Right ventricle myocardium superior (tissue), 1 donor: ENCODE data around the gene MUSTN1. TPM values are rescaled to one million over a fixed set of nuclear protein-coding genes. Genes with fewer than 3 reads are reported as not detected.

Experiments
- ATAC-seq: fragments of 200-7000 bp; cut with Tn5 transposase; one replicate; pipeline ENCODE4 v1.9.1; 2020; ENCODE audit warnings: mild to moderate bottlenecking; ENCODE audit not compliant: poor library complexity
- DNase-seq: peaks from one replicate; pipeline ENCODE4 v3.0.0-alpha.2; 2020
- intact Hi-C: fragments of 100-400 bp; cut with DNase I; formaldehyde crosslinking; loops from one replicate; pipeline ENCODE4 v1.11.2; 2022
- total RNA-seq: library from RNA; stranded (reverse); fragmentation: NEBNext Ultra II Directional; extraction: Animal tissue kit (Norgen Biotek cat#: 25700); gene quantifications from one replicate; pipeline ENCODE4 v1.2.1, GENCODE V29; 2021
- donor health status: DM: no; HTN: yes; CAD: no; lungs with severe emphysema.

Gene MUSTN1
- total RNA-seq, 1 donor from 2014 or later, result 17.8 TPM

DNA sequence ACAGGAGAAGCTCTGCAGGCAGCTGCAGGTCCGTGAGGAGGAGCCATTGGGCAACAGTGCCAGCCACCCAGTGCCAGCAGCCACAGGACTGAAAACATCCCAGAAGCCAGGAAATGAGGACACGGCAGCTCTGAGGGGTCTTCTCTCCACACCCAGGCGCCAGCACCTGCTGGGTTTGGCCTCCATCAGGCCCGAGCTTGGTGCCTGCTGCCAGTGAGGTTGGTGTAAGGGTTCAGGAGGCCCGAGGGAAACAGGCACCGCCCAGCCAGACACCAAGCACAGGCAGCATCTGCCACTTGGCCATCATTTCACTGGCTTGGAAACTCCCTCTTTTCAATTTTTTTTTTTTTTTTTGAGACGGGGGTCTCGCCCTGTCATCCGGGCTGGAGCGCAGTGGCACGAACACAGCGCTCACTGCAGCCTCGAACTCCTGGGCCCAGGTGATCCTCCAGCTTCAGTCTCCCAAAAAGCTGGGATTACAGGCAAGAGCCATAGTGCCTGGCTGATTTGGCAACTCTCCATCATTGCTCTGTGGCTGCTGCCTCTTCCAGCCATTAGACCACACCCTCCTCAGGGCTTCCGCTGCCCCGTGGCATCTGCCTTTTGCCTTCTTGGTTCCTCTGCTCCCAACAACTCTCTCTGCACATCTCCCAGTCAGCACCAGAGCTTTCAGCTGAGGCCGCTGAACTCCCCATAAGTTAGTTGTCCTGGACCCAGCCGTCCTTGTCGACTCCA is 41.7 kb downstream of the MUSTN1 start:
- no peak for DNase-seq
- ATAC-seq, result no peak
- intact Hi-C loops, result no loop called here

DNA sequence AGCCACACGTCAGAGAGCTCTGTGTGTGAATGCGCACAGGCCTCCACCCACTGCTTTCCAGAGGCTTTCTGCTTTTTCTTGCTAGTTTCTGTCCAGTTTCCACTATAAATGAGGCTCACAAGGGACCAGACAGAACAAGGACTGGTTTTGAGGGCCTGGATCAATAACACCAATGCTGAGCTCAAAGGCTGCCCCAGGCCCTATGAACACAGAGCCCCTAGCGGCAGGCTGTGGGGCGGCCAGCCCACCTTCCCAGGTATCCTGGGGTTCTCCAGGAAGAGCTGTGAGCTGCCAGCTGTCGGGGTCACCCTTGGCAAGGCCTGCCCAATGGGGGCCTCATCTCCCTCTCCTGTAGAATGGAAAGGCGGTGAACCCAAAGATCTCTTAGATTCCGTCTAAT is 42.4 kb downstream of the MUSTN1 start:
- ATAC-seq, result no peak
- intact Hi-C loops, result no loop called here
- no peak for DNase-seq

DNA sequence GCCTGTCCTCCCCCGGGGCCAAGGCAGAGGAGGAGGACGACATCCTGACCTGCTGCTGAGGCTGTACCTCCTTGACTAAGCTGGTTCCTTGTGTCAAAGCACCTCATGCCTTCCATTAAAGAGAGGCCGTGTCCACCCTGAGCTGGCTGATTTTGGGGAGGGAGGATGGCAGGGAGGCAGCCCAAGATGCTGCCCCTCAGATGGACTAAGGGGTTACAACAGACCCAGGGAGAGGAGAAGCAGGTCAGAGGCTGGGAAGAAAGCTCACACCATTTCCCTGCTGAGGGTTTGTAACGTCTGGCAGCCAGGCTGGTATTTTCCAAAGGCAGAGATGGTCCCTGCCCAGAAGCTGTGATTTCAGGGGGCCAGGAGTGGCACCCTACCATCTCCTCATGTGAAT is 42.9 kb downstream of the MUSTN1 start:
- intact Hi-C loops, result no loop called here
- DNase-seq (no peak), ATAC-seq (no peak)

DNA sequence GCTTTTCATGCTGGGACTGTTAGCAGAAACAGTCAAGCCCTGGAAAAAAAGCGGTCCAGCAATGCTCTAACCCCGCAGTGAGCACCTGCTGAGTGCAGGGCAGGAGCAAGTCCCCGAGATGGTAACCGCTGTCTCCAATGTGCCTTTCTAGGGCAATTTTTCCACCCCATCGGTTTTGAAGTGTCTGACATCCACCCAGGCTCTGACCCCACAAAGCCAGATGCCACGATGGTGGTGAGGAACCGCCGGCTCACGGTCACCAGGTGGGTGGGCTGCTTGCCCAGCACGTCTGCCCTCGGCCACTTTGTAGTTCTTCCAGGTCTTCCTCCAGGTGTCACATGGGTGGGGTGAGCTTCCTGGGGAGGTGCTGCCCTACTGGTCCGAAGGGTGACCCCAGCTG is 43.5 kb downstream of the MUSTN1 start:
- intact Hi-C loops, result no loop called here
- DNase-seq (no peak), ATAC-seq (no peak)

DNA sequence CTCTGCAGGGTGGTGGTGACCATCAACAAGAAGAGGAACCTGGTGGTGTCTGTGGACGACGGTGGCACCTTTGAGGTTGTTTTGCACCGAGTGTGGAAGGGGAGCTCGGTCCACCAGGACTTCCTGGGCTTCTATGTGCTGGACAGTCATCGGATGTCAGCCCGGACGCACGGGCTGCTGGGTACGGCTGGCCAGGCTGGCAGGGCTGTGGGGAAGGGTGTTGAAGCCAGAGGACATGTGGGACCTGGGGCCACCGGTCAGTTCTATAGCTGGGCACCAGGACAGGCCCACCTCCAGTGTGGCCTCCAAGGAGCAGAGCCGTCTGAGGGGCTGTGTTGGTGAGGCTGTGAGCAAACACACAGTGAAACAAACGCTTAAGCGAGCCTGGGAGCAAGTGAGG is 44.1 kb downstream of the MUSTN1 start:
- DNase-seq, result no peak

DNA sequence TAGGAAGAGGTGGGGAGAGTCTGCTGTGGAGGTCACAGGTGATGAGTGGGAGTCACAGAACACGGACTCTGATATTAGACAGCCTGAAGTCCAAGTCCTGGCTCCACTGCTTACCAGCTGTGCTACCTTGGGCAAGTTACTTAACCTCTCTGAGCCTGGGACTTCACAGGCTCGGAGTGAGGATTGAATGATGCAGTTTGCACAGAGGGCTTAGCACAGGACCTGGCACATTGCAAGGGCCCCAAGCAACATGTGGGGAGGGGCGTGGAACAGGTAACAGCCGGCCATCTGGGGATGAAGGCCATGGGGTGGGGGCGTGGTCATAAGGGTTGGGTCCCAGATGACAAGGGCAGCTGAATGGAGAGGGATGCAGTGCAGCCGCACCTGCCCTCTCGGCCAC is 44.5 kb downstream of the MUSTN1 start:
- intact Hi-C loops, result no loop called here
- no peak for ATAC-seq
- DNase-seq, result no peak

More for the DNA sequence above, 44.1 kb downstream of the MUSTN1 start:
- intact Hi-C loops, result no loop called here
- ATAC-seq, result no peak

DNA sequence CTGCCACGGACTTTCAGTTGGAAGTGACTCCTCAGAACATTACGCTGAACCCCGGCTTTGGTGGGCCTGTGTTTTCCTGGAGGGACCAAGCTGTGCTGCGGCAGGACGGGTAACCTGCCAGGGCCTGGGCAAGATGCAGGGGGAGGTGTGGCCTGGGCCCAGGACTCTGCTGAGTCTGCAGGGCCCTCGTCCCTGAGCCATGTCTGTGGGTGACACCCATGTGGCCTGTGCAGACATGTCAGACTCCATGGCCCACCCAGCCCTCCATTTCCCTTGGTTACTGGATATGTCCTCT is 45.1 kb downstream of the MUSTN1 start:
- ATAC-seq (no peak), DNase-seq (no peak)
- intact Hi-C loops, result no loop called here

DNA sequence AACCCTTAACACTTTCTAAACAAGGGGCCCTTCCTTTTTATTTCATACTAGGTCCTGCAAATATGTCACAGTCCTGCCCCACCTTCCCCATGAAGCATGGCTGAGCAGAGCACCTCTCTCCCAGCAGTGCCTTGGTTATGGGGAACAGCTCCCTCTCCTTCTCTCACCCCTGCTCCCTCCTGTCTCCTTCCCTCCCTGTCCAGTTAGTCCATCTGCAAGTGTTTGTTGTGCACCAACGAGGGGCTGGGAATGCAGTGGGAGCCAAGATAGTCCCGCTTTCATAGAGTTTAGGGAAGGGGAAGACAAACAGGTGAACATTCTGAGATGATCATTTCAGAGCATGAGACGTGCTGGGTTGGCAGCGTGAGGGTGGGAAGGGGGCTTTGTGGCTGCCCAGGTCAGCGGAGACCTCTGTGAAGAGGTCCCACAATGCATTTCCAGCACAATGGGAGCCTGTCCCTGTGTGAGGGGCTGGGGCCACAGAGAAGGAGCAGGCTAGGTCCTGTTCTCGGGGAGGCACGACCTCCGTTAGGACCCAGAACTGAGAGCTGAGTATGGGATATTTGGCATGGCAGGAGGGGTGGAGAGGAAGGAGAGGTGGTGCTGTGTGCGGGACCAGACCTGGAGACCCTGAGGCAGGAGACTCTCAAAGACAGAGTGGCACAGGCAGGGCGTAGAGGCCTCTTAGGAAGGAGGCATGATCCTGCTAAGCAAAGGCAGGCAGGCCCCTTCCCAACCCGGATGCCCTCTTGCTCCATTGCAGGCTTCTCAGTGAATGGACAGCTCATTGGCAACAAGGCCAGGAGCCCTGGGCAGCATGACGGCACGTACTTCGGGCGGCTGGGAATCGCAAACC is 45.7 kb downstream of the MUSTN1 start:
- ATAC-seq, result no peak
- DNase-seq, result no peak
- intact Hi-C loops, result no loop called here

DNA sequence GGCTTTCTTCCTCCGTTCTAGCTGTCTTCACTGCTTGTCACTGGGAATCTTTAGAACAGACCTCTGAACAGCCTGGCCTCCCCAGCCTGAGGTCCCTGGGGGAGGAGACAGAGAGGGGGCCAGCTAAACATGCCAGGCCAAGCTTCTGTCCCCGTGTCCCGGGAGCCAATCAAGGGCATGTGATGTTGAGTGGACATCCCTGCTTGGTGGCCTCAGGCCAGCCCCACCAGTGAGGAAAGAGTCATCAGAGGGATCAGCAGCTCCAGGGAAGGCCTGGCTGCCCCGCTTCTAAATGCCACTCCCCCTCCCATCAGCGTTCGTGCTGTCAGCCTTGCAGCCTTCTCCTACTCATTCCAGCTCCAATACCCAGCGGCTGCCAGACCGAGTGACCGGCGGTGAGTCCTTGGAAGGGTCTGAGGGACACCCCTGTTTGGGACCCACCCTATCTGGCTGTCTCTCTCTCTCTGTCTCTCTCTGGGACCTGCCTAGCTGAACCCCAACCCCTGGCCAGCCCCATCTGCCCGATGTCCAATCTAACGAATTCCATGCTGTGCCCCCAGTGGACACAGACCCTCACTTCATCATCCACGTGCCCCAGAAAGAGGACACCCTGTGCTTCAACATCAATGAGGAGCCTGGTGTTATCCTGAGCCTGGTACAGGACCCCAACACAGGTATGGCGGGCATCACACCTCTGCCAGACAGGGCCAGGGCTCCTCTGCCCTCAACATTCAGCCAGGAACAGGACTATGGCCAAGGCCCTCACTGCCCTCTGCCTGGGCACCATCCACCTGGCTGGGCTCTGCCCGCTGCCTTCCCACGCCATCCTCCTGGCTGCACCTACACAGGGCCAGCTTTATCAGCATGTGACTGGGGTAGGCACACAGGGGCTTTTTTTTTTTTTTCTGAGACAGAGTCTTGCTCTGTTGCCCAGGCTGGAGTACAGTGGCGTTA is 46.9 kb downstream of the MUSTN1 start:
- intact Hi-C loops, result no loop called here
- ATAC-seq, result no peak
- peak; percentile 31 for DNase-seq

DNA sequence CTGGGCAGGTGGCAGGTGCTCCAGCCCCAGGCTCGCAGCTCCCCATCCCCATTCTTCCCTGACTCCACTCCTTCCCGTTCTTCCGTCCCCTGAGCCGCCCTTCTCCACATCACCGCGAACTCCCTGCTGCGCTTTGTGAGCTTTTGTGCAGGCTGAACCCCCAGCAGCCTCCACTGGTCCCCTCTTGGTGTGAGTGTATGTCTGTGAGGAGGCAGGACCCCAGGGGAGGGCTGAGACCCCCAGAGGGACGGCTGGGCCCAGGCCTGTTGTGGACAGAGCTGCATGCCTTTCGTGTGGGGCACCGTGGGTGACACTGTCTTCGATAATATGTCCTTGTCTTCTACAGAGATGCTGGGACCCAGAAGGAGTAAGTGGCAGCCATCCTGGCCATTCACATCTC is 47.6 kb downstream of the MUSTN1 start:
- ATAC-seq (no peak), DNase-seq (peak; percentile 12)
- intact Hi-C loops, result no loop called here

DNA sequence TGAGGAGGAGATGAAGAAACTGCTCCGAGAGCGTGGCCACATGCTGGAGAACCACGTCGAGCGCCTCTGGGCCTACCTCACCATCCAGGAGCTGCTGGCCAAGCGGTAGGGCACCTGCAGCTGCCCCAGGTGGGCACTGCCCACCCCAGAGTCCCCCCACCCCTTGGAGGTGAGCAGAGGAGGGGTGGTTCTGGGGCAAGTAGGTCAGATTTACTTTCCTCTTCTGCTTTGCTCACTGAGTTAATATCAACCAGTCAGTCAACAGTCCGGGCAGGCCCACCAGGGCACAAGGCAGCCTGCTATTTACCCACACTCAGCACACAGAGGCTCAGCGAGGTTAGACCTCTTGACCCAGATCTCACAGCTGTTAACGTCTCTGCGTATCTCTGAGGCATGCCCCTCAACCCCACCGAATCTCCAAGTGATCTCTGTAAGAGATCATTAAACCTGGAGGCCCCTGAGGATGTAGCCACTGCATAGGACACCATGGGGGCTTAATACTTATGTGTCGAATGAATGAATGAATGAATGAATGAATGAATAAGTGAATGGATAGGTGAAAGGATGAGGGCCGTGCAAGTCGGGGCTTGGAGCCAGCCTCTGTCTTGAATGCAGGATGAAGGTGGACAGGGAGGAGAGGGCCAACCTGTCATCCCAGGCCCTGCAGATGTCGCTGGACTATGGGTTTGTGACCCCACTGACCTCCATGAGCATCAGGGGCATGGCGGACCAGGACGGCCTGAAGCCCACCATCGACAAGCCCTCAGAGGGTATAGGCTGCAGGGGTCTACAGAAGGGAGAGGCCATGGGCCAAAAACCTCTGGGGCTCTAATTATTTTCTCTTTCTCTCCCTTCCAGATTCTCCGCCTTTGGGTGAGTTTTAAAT is 48.2 kb downstream of the MUSTN1 start:
- intact Hi-C loops, result no loop called here
- peak; percentile 22 for DNase-seq
- no peak for ATAC-seq

DNA sequence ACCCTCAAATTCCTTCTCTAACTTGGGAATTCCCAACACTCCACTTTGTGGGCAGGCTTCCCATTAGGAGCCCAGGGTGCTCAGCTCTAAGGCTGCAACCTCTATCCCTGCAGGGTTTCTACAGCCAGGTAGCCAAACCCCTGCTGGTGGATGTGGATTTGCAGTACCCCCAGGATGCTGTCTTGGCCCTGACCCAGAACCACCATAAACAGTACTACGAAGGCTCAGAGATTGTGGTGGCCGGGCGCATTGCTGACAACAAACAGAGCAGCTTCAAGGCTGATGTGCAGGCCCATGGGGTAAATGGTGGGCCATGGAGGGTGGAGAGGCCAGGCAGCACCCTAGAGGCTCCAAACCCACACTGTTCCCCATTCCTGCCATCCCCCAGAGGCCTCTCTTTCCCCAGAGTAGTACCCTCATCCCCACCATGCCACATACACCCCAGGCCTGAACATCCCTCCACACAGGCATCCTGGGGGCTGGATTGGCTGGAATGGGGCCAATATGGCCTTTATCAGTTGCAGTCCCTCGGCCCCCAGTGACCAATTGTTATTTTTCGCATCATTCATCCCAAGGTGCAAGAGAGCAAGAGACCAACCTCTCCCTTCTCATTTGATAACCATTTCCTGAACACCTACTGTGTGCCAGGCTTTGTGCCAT is 49.8 kb downstream of the MUSTN1 start:
- DNase-seq, result peak; percentile 21
- intact Hi-C loops, result no loop called here
- no peak for ATAC-seq

DNA sequence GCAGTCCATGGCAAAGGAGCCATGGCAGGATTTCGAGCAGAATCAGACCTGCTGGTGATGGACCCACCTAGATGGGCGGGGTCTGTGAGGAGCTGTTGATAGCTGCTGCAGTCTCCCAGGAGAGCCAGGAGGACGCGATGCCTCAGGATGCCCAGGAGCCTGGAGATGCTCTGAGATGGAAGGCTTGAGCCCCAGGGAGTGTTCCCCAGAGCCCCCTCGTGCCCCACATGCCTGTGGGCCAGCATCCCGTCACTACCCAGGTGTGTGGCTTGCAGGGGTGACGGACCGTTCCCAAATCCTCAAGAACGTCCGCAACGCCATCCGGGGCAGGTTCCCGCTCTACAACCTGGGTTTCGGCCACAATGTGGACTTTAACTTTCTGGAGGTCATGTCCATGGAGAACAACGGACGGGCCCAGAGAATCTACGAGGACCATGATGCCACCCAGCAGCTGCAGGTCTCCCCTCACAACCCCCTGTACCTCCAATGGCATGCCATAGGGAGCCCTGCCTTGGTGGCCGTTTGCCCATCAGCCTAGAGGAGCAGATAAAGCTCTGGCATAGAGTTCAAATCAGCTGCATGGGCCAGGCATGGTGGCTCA is 50.7 kb downstream of the MUSTN1 start:
- ATAC-seq, result no peak
- intact Hi-C loops, result no loop called here

DNA sequence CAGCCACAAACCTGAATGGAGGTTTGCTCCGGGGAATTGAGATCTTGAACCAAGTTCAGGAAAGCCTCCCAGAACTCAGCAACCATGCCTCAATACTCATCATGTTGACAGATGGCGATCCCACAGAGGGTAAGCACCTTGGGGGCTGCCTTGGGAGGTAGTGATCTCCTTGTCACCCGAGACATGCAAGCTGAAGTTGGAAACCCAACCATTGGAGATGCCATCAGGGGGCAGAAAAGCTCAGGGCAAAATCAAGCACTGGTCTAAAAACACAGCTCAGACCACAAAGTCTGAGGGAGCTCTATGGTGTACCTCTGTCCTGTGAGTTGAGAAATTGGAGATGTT is 51.6 kb downstream of the MUSTN1 start:
- ATAC-seq (no peak), DNase-seq (no peak)
- intact Hi-C loops, result no loop called here

More for the DNA sequence above, 50.7 kb downstream of the MUSTN1 start:
- DNase-seq, result peak; percentile 29
